ENCODE data around the gene DYRK3. TPM values are rescaled to one million over a fixed set of nuclear protein-coding genes. Genes with fewer than 3 reads are reported as not detected.

The DYRK3 gene
- total RNA-seq, 4 donors from 2014 or later, result 5.4 to 12.7 (median 5.7) TPM

- TF ChIP-seq EP300 (IDR thresholded peaks at IDR 0.05) (no peak), POLR2A (IDR thresholded peaks at IDR 0.05) (no peak), CTCF (IDR thresholded peaks at IDR 0.05) (no peak)
- Histone ChIP-seq H3K27me3 (peaks cover 0 to 11% of the 10 kb centered on the region in 2 donors), H3K27ac (peak overlapping the region in 2 of 4 donors; percentile 96 to 97), H3K9me3 (no peaks in the 10 kb centered on the region), H3K4me3 (peak overlapping the region in 3 of 4 donors; percentile 76 to 88 (median 80)), H3K4me1 (peaks cover 0 to 72% (median 49%) of the 10 kb centered on the region in 4 donors), H3K36me3 (no peaks in the 10 kb centered on the region)
- DNase-seq (ENCODE audit: low spot score in 2 of 2), result no peak
- WGBS, 2 donors, result 59% methylated on average over 7 of the region's 7 CpGs
Measured at GRCh38 chr1:206687251-206687914, 52.0 kb downstream of the DYRK3 start.

GRCh38 chr1:206687915-206688442 is 52.6 kb downstream of the DYRK3 start:
- DNase-seq (ENCODE audit: low spot score in 2 of 2), result no peak
- H3K27ac ChIP-seq, result no peak overlapping the region

GRCh38 chr1:206690516-206690915 is 55.2 kb downstream of the DYRK3 start:
- Histone ChIP-seq H3K27ac (no peak overlapping the region), H3K4me1 (peaks cover 0 to 93% (median 66%) of the 10 kb centered on the region in 4 donors), H3K27me3 (no peaks in the 10 kb centered on the region), H3K36me3 (no peaks in the 10 kb centered on the region), H3K4me3 (no peak overlapping the region), H3K9me3 (no peaks in the 10 kb centered on the region)
- WGBS, 2 donors, result 58 to 64% methylated on average over 2 of the region's 2 CpGs
- no peak for DNase-seq (ENCODE audit: low spot score in 2 of 2)
- TF ChIP-seq EP300 (IDR thresholded peaks at IDR 0.05), result no peak
- no peak for TF ChIP-seq CTCF (IDR thresholded peaks at IDR 0.05)
- TF ChIP-seq POLR2A (IDR thresholded peaks at IDR 0.05), result no peak

More at GRCh38 chr1:206687915-206688442, 52.6 kb downstream of the DYRK3 start:
- peaks cover 0 to 11% of the 10 kb centered on the region in 2 donors for H3K27me3 ChIP-seq
- 49 to 58% methylated on average over 2 of the region's 2 CpGs for WGBS, 2 donors
- TF ChIP-seq EP300 (IDR thresholded peaks at IDR 0.05) (no peak), CTCF (IDR thresholded peaks at IDR 0.05) (no peak), POLR2A (IDR thresholded peaks at IDR 0.05) (no peak)
- H3K4me3 ChIP-seq, result no peak overlapping the region
- no peaks in the 10 kb centered on the region for H3K36me3 ChIP-seq
- H3K9me3 ChIP-seq, result no peaks in the 10 kb centered on the region
- H3K4me1 ChIP-seq, result peaks cover 0 to 78% (median 55%) of the 10 kb centered on the region in 4 donors

GRCh38 chr1:206691604-206692003 is 56.3 kb downstream of the DYRK3 start:
- 36 to 52% methylated on average over 8 of the region's 8 CpGs for WGBS, 2 donors
- no peak overlapping the region for H3K27ac ChIP-seq
- no peaks in the 10 kb centered on the region for H3K27me3 ChIP-seq
- H3K4me3 ChIP-seq, result no peak overlapping the region
- no peaks in the 10 kb centered on the region for H3K36me3 ChIP-seq
- DNase-seq (ENCODE audit: low spot score in 2 of 2), result no peak
- peaks cover 0 to 97% (median 66%) of the 10 kb centered on the region in 4 donors for H3K4me1 ChIP-seq
- TF ChIP-seq CTCF (IDR thresholded peaks at IDR 0.05) (no peak), POLR2A (IDR thresholded peaks at IDR 0.05) (no peak), EP300 (IDR thresholded peaks at IDR 0.05) (no peak)
- H3K9me3 ChIP-seq, result no peaks in the 10 kb centered on the region

- WGBS, 2 donors, result 48 to 55% methylated on average over 10 of the region's 10 CpGs
- Histone ChIP-seq H3K9me3 (no peaks in the 10 kb centered on the region), H3K4me3 (no peak overlapping the region), H3K4me1 (peaks cover 0 to 97% (median 55%) of the 10 kb centered on the region in 4 donors), H3K36me3 (no peaks in the 10 kb centered on the region), H3K27ac (peak overlapping the region in 2 of 4 donors; percentile 9 to 30), H3K27me3 (no peaks in the 10 kb centered on the region)
- DNase-seq (ENCODE audit: low spot score in 2 of 2), result no peak
- no peak for TF ChIP-seq EP300 (IDR thresholded peaks at IDR 0.05)
- TF ChIP-seq POLR2A (IDR thresholded peaks at IDR 0.05), result no peak
- TF ChIP-seq CTCF (IDR thresholded peaks at IDR 0.05), result no peak
Measured at GRCh38 chr1:206693029-206693428, 57.7 kb downstream of the DYRK3 start.

Data from tibial nerve (tissue), 4 donors.